ENCODE measurements around the gene CACTIN.

CACTIN gene

DNA sequence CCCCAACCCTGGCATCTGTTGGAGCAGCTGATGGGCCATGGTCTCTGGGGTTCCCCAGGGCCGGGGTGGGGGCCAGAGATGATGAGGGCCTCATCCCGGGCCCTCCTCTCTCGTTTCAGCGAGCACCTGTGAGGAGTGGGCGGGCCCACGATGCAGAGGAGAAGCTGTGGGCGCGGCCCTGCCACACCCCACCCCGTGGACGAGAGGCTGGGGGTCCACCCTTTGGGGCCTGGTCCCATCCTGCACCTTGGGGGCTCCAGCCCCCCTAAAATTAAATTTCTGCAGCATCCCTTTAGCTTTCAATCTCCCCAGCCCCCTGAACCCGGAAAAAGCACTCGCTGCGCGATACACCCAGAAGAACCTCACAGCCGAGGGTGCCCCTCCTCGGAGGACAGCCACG is 48.2 kb downstream of the CACTIN start:
- no peak for TF ChIP-seq TAF1 (IDR thresholded peaks at IDR 0.05; ENCODE audit: borderline replicate concordance, insufficient read depth, low read length)
- TF ChIP-seq SIN3A (IDR thresholded peaks at IDR 0.05; ENCODE audit: borderline replicate concordance, insufficient read depth, low read length), result no peak
- TF ChIP-seq, protein P1, sequence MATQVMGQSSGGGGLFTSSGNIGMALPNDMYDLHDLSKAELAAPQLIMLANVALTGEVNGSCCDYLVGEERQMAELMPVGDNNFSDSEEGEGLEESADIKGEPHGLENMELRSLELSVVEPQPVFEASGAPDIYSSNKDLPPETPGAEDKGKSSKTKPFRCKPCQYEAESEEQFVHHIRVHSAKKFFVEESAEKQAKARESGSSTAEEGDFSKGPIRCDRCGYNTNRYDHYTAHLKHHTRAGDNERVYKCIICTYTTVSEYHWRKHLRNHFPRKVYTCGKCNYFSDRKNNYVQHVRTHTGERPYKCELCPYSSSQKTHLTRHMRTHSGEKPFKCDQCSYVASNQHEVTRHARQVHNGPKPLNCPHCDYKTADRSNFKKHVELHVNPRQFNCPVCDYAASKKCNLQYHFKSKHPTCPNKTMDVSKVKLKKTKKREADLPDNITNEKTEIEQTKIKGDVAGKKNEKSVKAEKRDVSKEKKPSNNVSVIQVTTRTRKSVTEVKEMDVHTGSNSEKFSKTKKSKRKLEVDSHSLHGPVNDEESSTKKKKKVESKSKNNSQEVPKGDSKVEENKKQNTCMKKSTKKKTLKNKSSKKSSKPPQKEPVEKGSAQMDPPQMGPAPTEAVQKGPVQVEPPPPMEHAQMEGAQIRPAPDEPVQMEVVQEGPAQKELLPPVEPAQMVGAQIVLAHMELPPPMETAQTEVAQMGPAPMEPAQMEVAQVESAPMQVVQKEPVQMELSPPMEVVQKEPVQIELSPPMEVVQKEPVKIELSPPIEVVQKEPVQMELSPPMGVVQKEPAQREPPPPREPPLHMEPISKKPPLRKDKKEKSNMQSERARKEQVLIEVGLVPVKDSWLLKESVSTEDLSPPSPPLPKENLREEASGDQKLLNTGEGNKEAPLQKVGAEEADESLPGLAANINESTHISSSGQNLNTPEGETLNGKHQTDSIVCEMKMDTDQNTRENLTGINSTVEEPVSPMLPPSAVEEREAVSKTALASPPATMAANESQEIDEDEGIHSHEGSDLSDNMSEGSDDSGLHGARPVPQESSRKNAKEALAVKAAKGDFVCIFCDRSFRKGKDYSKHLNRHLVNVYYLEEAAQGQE (IDR thresholded peaks at IDR 0.05; ENCODE audit: insufficient read depth in 1 of 2, low read depth in 2 of 2, low read length in 2 of 2), result no peak
- TF ChIP-seq POLR2AphosphoS5 (IDR thresholded peaks at IDR 0.05; ENCODE audit: low read depth, low read length), result no peak
- TF ChIP-seq FOXP2 (optimal IDR thresholded peaks at IDR 0.05; ENCODE audit: borderline replicate concordance, extremely low read depth, extremely low read length, insufficient read depth), result no peak

DNA sequence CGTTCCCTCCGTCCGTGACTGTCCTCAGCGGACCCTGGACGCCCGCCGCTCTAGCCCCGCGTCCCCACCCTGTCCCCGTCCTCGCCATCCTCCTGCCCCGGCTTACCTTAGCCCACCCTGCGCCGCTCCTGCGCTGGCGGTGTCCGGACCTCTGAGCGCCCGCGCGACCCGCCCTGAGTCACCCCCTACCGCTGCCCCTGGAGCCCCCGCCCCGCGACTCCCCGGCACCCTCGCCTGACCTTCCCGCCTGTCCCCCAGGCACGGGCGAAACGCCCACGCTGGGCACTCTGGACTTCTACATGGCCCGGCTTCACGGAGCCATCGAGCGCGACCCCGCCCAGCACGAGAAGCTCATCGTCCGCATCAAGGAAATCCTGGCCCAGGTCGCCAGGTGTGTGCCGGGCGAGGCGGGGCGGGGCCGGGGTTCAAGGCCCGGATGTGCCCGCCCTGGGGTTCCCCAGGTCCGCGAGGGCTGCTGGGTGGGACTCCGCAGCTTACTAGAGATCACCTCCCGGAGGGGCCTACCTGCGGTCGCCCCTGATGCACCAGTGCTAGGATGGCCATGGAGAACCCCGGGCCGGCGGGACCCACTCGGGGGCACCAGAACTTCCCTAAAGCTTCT is 48.8 kb downstream of the CACTIN start:
- TF ChIP-seq SIN3A (IDR thresholded peaks at IDR 0.05; ENCODE audit: borderline replicate concordance, insufficient read depth, low read length) (no peak), POLR2AphosphoS5 (IDR thresholded peaks at IDR 0.05; ENCODE audit: low read depth, low read length) (no peak), TAF1 (IDR thresholded peaks at IDR 0.05; ENCODE audit: borderline replicate concordance, insufficient read depth, low read length) (no peak), FOXP2 (optimal IDR thresholded peaks at IDR 0.05; ENCODE audit: borderline replicate concordance, extremely low read depth, extremely low read length, insufficient read depth) (no peak)
- TF ChIP-seq, protein P1 (IDR thresholded peaks at IDR 0.05; ENCODE audit: insufficient read depth in 1 of 2, low read depth in 2 of 2, low read length in 2 of 2), result no peak

DNA sequence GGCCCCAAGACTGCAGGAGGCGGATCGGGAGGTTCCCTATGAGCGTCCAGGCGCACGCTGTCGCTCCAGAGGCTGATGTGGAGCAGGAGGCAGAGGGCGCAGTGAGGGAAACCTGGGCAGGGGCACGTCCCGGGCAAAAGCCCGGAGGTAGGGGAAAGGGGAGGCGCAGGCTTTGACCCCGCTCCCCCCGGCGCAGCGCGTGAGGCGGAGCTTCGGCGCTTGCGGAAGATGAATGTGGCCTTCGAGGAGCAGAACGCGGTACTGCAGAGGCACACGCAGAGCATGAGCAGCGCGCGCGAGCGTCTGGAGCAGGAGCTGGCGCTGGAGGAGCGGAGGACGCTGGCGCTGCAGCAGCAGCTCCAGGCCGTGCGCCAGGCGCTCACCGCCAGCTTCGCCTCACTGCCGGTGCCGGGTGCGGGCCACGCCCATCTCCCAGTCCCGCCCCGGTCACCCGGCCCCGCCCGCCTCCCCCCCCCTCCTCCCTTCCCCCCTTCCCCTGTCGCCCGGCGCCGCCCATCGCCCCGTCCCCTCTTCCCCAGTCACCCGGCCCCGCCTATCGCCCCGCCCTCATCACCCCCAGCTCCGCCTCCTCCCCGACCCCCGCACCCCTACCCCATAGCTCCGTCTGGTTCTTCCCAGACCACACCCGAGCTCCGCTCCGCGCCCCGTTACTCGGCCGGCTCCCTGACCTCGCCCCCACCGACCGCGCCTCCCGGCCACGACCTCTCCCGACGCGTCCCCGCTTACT is 49.7 kb downstream of the CACTIN start:
- no peak for TF ChIP-seq TAF1 (IDR thresholded peaks at IDR 0.05; ENCODE audit: borderline replicate concordance, insufficient read depth, low read length)
- TF ChIP-seq FOXP2 (optimal IDR thresholded peaks at IDR 0.05; ENCODE audit: borderline replicate concordance, extremely low read depth, extremely low read length, insufficient read depth), result no peak
- TF ChIP-seq SIN3A (IDR thresholded peaks at IDR 0.05; ENCODE audit: borderline replicate concordance, insufficient read depth, low read length), result no peak
- TF ChIP-seq, protein P1 (IDR thresholded peaks at IDR 0.05; ENCODE audit: insufficient read depth in 1 of 2, low read depth in 2 of 2, low read length in 2 of 2), result no peak

DNA sequence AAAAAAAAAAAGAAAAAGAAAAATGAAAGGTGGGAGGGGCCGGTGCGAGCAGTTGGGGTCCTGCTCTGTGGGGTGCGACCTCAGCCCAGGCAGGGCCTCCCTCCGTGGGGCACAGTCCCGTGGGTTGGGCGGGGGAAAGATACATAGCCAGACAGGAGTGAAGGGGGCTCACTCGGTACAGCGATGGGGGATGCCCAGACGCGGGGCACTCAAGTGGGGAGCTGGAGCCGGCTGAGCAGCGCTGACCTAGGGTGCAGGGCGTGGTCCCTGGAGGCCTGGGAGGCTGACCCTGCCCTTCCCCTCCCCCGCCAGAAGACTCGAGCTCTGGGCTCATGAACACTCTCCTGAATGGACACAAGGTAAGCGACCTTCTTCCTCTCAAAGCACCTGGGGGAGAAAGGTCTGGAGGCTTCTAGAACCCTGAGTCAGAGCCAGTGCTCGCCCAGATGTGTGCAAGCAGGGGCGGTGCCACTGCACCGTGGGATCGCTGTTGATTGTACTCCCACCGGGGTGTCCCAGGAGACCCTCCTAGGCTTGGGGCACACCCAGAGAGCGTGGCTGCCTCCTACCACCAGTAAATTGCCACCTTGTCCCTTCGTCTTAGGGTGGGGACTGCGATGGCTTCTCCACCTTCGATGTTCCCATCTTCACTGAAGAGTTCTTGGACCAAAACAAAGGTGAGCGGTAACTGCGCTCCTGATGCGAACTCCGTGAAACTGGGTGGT is 50.5 kb downstream of the CACTIN start:
- TF ChIP-seq TAF1 (IDR thresholded peaks at IDR 0.05; ENCODE audit: borderline replicate concordance, insufficient read depth, low read length) (no peak), SIN3A (IDR thresholded peaks at IDR 0.05; ENCODE audit: borderline replicate concordance, insufficient read depth, low read length) (no peak), FOXP2 (optimal IDR thresholded peaks at IDR 0.05; ENCODE audit: borderline replicate concordance, extremely low read depth, extremely low read length, insufficient read depth) (no peak), POLR2AphosphoS5 (IDR thresholded peaks at IDR 0.05; ENCODE audit: low read depth, low read length) (no peak)
- TF ChIP-seq, protein P1 (IDR thresholded peaks at IDR 0.05; ENCODE audit: insufficient read depth in 1 of 2, low read depth in 2 of 2, low read length in 2 of 2), result no peak
